Omental fat pad (tissue), 4 donors: ENCODE results near the gene ACADSB. TPM values are rescaled to one million over a fixed set of nuclear protein-coding genes. Genes with fewer than 3 reads are reported as not detected.
A peak's percentile ranks its signal among the peaks of the same experiment; 100 is the strongest.

Experiments used
- ATAC-seq: fragments of 150-250 bp; one replicate; pipeline ENCODE4 v1.9.1; 2016; ENCODE audit warnings: mild to moderate bottlenecking, moderate library complexity; ENCODE audit not compliant: low FRiP score
- DNase-seq: peaks from one replicate; pipeline ENCODE4 v3.0.0-alpha.2; 2019; ENCODE audit warnings: low spot score
- CTCF ChIP-seq, 3 donors: fragments of 450-650 bp; IDR thresholded peaks; one replicate each; pipeline ENCODE4 v1.5.1; 2016 to 2017; ENCODE audit warnings: antibody characterized with exemption in 3 of 3, mild to moderate bottlenecking in 3 of 3, moderate library complexity in 2 of 3
- total RNA-seq, 4 donors: library from RNA; depleted of rRNA; stranded (reverse); fragments of >200 nt; gene quantifications; one replicate each; pipeline ENCODE4 v1.1.0, GENCODE V29; 2016

The ACADSB gene
- total RNA-seq, 4 donors from 2014 or later: 8.6 to 17.2 (median 12.8) TPM

GRCh38 chr10:123000155-123000554 lies 8.7 kb upstream of the ACADSB start:
- no peak for TF ChIP-seq CTCF (IDR thresholded peaks at IDR 0.05)
- no peak for DNase-seq
- no peak for ATAC-seq

GRCh38 chr10:123001370-123001769 lies 7.4 kb upstream of the ACADSB start:
- TF ChIP-seq CTCF (IDR thresholded peaks at IDR 0.05): no peak
- ATAC-seq: no peak

GRCh38 chr10:123004298-123004697 lies 4.5 kb upstream of the ACADSB start:
- no peak for TF ChIP-seq CTCF (IDR thresholded peaks at IDR 0.05)
- DNase-seq: no peak
- no peak for ATAC-seq

More at GRCh38 chr10:123001370-123001769, 7.4 kb upstream of the ACADSB start:
- DNase-seq: no peak

- no peak for ATAC-seq
- no peak for DNase-seq
- TF ChIP-seq CTCF (IDR thresholded peaks at IDR 0.05): no peak
These were observed 1.1 kb upstream of the ACADSB start for GRCh38 chr10:123007558-123008354.

- DNase-seq (no peak), ATAC-seq (peak; percentile 26)
- TF ChIP-seq CTCF (IDR thresholded peaks at IDR 0.05): no peak
These were observed 457 bp downstream of the ACADSB start for GRCh38 chr10:123009105-123009820.

GRCh38 chr10:123011987-123012386 lies 3.2 kb downstream of the ACADSB start:
- no peak for TF ChIP-seq CTCF (IDR thresholded peaks at IDR 0.05)
- no peak for DNase-seq
- ATAC-seq: no peak
